ENCODE data around the gene NUCKS1.
A peak's percentile ranks its signal among the peaks of the same experiment; 100 is the strongest.

NUCKS1 gene

DNA sequence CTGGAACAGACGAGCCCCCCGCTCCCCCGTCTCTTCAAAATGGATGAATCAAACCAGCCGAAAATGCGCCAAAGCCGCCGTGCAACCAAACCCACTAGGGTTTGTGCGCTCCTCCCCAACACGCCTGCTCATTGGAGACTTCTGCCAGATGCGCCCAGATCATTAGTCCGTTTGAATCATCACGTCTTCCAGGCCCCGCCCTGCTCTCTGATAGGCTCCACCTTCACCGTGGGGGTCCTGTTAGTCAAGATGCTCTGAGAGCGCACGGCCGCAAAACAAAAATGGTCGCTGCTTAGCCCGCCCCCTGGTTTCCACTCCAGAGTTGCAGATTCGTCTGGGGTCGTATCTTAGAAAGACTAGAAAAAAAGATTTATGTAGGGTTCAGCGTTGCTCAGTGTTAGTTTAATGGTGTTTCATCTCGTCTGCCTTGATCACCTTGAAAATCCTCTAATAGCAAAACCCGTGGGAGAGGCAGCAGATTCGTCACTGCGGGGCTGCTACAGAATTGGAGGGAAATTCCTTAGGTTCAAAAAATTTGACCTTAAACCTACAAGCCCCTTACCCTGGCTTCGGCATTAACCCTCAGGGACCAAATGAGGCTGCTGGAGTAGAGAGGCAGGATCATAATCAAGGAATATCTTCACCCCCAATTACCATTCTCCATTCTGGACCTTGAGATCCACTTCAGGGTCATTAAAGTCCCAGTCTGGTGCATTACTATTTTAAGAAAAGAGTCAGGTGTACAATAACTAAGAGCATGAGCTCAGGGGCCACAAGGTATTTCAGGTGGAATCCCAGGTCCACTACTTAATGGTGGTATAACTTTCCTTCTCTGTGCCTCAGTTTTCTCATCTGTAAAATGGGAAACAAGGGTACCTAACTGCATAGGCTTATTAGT lies at the start of gene NUCKS1:
NUCKS1 (minus strand) TSS at position 45 of the 898 bp plus-strand sequence. CDS start 209 bp downstream, outside the sequence.
- Histone ChIP-seq H3K27ac (peak within 1 kb of the TSS; percentile 98), H3K4me3 (ENCODE audit: low read depth, low read length) (peak within 1 kb of the TSS; percentile 60), H3K9me3 (ENCODE audit: severe bottlenecking) (no peaks in the 10 kb centered on the region), H3K27me3 (ENCODE audit: insufficient read depth, low read depth, severe bottlenecking) (no peaks in the 10 kb centered on the region), H3K36me3 (peaks cover 38% of the 10 kb centered on the region)
- TF ChIP-seq, protein P1, sequence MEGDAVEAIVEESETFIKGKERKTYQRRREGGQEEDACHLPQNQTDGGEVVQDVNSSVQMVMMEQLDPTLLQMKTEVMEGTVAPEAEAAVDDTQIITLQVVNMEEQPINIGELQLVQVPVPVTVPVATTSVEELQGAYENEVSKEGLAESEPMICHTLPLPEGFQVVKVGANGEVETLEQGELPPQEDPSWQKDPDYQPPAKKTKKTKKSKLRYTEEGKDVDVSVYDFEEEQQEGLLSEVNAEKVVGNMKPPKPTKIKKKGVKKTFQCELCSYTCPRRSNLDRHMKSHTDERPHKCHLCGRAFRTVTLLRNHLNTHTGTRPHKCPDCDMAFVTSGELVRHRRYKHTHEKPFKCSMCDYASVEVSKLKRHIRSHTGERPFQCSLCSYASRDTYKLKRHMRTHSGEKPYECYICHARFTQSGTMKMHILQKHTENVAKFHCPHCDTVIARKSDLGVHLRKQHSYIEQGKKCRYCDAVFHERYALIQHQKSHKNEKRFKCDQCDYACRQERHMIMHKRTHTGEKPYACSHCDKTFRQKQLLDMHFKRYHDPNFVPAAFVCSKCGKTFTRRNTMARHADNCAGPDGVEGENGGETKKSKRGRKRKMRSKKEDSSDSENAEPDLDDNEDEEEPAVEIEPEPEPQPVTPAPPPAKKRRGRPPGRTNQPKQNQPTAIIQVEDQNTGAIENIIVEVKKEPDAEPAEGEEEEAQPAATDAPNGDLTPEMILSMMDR (IDR thresholded peaks at IDR 0.05; ENCODE audit: low read depth, low read length), result peak; percentile 13; the same call in 1 of the 2 replicates
- peak; percentile 100 for DNase-seq

DNA sequence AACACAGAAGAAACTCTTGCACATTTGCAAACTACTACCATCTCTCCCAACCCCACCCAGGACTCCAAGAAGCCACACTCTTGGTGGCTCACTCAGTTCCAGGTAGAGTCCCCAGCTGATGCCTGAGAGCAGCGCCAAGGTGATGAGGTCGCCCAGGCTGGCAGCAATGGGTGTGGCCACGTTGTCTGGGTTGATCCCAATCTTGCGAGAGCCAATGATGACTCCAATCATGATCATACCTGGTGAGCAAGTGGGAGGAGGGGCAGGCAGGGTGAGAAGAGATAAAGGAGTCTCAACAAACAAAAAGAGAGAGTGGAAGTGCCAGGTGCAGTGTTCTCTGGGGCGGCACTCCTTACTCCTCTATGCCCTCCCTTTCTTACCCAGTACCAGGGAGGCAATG lies 48.6 kb upstream of the NUCKS1 start:
- no peaks in the 10 kb centered on the region for H3K9me3 ChIP-seq (ENCODE audit: severe bottlenecking)
- H3K36me3 ChIP-seq, result peaks cover 64% of the 10 kb centered on the region
- no peak overlapping the region for H3K4me3 ChIP-seq (ENCODE audit: low read depth, low read length)
- H3K27ac ChIP-seq, result no peak overlapping the region
- TF ChIP-seq, protein P1 (IDR thresholded peaks at IDR 0.05; ENCODE audit: low read depth, low read length), result no peak
- no peaks in the 10 kb centered on the region for H3K27me3 ChIP-seq (ENCODE audit: insufficient read depth, low read depth, severe bottlenecking)
- DNase-seq, result no peak

DNA sequence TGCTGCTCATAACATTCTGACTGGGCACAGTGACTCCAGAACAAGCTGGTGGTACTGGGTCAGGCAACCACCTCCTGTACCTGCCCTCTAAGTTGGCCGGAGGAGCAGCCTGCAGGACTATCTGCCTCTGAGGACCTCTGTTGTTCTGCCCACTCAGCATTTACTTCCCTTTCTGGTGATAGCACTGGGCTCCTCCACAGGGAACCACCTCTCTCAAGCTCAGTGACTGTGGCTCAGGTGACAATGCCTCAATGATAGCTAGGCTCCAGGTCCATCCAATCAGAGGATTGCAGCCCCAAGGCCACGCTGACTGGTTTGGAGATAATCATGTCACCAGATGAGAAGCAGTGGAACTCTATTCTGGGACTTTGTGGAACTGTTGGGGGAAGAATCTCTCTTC lies 47.2 kb upstream of the NUCKS1 start:
- Histone ChIP-seq H3K4me3 (ENCODE audit: low read depth, low read length) (no peak overlapping the region), H3K36me3 (peaks cover 74% of the 10 kb centered on the region), H3K27ac (no peak overlapping the region), H3K27me3 (ENCODE audit: insufficient read depth, low read depth, severe bottlenecking) (no peaks in the 10 kb centered on the region), H3K9me3 (ENCODE audit: severe bottlenecking) (no peaks in the 10 kb centered on the region)
- TF ChIP-seq, protein P1 (IDR thresholded peaks at IDR 0.05; ENCODE audit: low read depth, low read length), result no peak
- no peak for DNase-seq

GRCh38 chr1:205794011-205794730 lies 44.2 kb upstream of the NUCKS1 start:
- TF ChIP-seq, protein P1 (IDR thresholded peaks at IDR 0.05; ENCODE audit: low read depth, low read length), result no peak
- no peaks in the 10 kb centered on the region for H3K9me3 ChIP-seq (ENCODE audit: severe bottlenecking)
- no peak overlapping the region for H3K4me3 ChIP-seq (ENCODE audit: low read depth, low read length)
- H3K36me3 ChIP-seq, result peaks cover 79% of the 10 kb centered on the region
- no peaks in the 10 kb centered on the region for H3K27me3 ChIP-seq (ENCODE audit: insufficient read depth, low read depth, severe bottlenecking)
- H3K27ac ChIP-seq, result no peak overlapping the region
- DNase-seq, result no peak

- Histone ChIP-seq H3K4me3 (ENCODE audit: low read depth, low read length) (no peak overlapping the region), H3K27me3 (ENCODE audit: insufficient read depth, low read depth, severe bottlenecking) (no peaks in the 10 kb centered on the region), H3K9me3 (ENCODE audit: severe bottlenecking) (no peaks in the 10 kb centered on the region), H3K27ac (peak overlapping the region; percentile 8; the same call in 1 of the 2 replicates), H3K36me3 (peaks cover 68% of the 10 kb centered on the region)
- TF ChIP-seq, protein P1 (IDR thresholded peaks at IDR 0.05; ENCODE audit: low read depth, low read length), result no peak
- DNase-seq, result peak; percentile 56
These were observed 43.1 kb upstream of the NUCKS1 start for GRCh38 chr1:205792961-205793673.

All from WERI-Rb-1 (cell line).